CD1c-positive myeloid dendritic cell (primary cell): Measurements from ENCODE around the gene CUL9.

ENCODE experiments used
- DNase-seq: peaks from one replicate; pipeline ENCODE4 v3.0.0-alpha.2; 2016; ENCODE audit errors: extremely low spot score

The CUL9 gene

DNA sequence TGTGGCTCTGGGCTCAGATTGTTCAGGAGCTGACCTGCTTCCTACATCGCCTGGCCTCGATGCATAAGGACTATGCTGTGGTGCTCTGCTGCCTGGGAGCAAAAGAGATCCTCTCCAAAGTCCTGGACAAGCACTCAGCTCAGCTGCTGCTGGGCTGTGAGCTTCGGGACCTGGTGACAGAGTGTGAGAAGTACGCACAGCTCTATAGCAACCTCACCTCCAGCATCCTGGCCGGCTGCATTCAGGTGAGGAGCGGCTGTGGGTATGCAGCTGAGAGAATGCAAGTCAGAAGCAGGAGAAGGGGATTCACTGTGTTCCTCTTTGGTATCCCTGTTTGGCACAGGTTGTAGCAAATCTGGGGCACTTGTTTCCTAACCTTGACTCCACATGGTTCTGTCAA is 17.9 kb downstream of the CUL9 start:
- no peak for DNase-seq

DNA sequence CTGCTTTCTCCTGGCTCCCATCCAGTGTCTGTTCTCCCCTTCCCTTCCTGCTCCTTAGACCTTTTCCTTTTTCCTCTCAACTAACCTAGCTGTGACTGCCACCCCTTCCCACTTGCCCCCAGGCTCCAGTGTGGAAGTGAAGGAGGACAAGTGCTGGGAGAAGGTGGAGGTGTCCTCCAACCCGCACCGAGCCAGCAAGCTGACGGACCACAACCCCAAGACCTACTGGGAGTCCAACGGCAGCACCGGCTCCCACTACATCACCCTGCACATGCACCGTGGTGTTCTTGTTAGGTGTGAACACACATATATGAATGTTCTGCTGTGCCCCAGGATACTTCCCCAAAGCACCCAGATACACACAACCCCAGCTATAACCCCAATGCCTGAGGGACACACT is 18.5 kb downstream of the CUL9 start:
- DNase-seq = no peak

DNA sequence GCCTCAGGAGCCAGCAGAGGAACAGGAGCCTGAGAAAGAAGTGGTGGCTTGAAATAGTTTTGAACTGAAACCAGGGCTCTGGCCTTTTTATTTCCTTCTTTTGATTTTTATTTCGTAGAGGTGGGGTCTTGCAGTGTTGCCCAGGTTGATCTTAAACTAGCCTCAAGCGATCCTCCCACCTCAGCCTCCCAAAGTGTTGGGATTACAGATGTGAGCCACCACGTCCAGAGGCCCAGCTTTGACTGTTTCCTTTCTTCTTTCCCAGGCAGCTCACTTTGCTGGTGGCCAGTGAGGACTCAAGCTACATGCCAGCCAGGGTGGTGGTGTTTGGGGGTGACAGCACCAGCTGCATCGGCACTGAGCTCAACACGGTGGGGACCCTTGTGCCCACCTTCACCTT is 20.5 kb downstream of the CUL9 start:
- DNase-seq = no peak

DNA sequence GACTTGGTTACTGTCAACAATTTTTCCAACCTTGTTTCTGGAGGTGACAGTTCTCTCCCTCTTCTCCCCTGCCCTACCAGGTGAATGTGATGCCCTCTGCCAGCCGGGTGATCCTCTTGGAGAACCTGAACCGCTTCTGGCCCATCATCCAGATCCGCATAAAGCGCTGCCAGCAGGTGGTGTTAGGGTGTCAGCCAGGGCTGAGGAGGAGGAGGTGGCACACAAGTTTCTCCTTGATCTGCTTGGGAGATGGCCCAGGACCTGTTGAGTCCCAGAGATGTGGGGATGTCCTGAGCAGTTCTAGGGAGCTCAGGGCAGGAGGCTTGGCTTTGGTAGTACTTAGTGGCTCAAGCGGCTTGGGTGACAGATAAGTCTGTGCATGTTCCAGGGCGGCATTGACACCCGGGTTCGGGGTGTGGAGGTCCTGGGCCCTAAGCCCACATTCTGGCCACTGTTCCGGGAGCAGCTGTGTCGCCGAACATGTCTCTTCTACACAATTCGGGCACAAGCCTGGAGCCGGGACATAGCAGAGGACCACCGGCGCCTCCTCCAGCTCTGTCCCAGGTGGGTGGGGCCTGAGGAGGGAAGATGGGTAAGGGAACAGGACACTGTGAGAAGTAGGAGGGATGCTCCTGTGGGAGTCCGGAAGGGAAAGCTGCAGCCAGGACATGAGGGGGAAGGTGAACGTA is 21.2 kb downstream of the CUL9 start:
- DNase-seq = no peak

DNA sequence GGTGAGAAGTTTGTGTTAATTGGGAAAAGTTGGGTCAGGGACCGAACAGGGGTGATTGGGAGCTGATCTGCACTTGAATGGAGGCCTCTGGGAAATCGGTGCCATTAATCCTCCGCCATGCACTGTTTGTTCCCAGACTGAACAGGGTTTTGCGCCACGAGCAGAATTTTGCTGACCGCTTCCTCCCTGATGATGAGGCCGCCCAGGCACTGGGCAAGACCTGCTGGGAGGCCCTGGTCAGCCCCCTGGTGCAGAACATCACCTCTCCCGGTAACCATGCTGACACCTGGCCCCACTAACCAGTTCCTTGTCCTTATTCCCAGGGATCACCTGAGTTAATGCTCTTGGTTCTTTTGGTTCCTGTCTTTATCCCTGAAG is 21.7 kb downstream of the CUL9 start:
- no peak for DNase-seq

DNA sequence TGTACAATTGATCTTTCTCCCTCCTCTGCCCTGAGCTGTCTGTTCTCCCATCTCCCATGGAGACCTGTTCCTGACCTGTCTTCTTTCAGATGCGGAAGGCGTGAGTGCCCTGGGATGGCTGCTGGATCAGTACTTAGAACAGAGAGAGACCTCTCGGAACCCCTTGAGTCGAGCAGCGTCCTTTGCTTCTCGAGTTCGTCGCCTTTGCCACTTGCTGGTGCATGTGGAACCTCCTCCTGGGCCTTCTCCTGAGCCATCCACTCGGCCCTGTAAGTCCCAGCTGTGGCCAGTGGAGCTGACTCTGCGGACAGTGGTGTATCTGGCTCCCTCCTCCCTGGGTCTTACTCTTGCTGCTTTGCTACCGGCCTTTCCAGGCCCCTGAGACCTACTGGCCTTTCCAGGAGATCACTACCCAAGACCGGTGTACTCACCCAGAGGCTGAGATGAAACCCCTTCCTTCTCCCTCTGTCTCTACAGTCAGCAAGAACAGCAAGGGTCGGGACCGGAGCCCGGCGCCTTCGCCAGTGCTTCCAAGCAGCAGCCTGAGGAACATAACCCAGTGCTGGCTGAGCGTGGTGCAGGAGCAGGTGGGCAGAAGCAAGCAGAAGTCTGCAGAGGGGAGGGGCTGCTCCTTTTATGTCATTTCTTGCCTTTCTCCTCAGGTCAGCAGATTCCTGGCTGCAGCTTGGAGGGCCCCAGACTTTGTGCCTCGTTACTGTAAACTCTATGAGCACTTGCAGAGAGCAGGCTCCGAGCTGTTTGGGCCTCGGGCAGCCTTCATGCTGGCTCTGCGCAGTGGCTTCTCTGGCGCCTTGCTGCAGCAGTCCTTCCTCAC is 22.5 kb downstream of the CUL9 start:
- no peak for DNase-seq

DNA sequence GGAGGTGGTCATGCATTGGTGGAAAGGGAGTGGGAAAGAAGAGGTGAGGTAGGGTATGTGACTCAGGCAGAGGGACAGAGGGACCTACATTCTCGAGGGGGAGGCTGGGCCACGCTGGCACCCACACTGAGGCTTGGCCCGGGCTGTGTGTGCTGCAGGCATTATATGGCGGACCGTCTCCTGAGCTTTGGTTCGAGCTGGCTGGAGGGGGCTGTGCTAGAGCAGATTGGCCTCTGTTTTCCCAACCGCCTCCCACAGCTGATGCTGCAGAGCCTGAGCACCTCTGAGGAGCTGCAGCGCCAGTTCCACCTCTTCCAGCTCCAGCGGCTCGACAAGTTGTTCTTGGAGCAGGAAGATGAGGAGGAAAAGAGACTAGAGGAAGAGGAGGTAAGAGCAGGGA is 23.9 kb downstream of the CUL9 start:
- no peak for DNase-seq

DNA sequence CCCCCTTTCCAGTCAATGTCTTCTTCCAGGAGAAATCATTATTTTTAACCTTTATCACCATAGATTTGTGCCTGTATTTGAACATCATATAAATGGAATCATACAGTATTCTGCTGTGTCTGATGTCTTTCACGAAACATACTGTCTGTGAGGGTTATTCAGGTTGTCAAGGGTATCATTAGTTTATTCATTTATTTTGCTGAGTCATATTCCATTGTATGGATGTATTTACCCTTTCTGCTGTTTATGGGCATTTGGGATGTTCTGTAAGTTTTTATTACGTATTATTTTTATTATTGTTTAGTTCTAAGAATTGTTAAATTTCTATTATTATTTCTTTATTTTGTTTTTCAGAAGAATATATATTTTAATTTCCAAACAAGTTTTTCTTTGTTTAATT is 25.3 kb downstream of the CUL9 start:
- no peak for DNase-seq

DNA sequence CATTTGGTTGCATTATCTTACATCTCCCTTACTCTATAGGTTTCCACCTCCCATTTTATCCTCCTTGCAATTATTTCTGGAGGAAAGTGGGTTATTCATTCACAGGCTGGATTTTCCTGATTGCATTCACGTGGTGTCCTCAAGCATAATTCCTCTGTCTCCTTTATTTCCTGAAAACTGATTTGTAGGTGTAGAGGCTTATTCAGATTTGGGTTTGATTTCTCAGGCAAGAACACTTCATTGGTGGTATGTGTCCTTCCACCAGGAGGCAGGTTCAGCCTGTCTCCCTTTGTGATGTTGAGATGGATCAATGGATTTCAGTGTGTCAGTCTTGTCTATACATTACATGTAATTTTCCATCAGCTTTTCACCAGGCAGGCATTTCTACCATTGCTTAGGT is 30.0 kb downstream of the CUL9 start:
- DNase-seq = no peak

DNA sequence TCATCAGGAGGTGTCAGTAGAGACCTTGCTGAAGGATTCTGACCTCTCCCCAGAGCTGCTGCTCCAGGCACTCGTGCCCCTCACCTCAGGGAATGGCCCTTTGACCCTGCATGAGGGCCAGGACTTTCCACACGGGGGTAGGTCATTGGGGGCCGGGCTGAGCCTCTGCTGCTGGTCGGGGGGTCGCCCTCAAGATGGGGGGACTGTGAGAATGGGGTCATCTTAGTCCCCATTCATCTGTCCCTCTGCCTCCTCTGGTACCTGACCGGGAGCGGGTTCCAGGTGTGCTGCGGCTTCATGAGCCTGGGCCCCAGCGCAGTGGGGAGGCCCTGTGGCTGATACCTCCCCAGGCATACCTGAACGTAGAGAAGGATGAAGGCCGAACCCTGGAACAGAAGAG is 31.4 kb downstream of the CUL9 start:
- no peak for DNase-seq

DNA sequence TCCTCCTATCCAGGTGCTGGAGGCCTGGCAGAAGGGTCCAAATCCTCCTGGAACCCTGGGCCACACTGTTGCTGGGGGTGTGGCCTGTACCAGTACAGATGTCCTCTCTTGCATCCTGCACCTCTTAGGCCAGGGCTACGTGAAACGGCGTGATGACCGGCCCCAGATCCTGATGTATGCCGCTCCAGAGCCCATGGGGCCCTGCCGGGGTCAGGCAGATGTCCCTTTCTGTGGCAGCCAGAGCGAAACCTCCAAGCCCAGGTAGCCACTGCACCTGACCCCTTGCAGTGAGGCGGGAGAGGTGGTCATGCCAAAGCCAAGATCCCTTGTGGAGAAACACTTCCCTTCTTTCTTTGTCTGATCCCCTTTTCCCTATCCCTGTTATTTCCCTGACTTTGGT is 33.1 kb downstream of the CUL9 start:
- DNase-seq = no peak

DNA sequence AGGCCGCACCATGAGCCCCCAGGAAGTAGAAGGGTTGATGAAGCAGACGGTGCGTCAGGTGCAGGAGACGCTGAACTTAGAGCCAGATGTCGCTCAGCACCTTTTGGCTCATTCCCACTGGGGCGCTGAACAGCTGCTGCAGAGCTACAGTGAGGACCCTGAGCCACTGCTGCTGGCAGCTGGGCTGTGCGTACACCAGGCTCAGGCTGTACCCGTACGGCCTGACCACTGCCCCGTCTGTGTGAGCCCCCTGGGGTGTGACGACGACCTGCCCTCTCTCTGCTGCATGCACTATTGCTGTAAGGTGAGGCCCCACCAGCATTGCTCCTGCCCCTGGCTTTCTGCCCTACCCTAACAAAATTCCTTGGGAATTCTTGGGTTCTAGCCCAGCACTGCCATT is 34.2 kb downstream of the CUL9 start:
- DNase-seq = no peak

DNA sequence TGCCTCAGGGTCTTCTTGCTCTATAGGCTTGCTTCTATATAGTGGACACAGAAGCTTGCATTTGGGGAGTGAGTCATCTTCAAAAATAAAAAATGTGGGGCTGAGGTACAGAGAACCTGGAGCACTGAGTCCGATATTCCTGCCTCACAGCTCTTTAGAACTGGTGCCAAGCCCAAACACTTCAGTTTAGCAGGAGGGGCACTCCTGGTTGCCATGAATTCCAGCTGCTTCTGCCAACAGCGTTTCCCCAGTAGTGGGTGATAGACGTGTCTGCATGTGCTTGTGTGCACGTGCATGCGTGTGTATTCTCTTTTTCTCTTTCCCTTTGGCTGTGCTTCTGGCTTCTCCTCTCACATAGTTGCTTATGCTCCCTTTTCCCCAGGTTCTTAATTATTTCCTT is 35.4 kb downstream of the CUL9 start:
- no peak for DNase-seq

DNA sequence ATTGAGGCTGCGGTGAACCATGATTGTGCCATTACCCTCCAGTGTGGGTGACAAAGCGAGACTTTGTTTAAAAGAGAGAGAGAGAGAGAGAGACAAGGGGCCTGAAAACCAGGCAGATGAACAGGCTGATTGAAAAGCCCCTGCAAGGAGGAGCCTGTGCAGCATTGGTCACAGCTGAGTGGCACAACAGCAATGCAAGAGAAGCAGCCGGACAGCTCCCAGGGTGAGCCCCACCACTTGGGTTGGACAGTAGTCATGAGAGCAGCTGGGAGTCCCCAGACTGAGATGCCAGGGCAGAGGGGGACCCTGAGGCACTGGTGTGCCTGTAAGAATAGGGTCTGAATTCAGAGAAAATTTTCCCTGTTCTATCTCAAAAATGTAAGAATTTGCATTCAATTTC is 37.1 kb downstream of the CUL9 start:
- no peak for DNase-seq

DNA sequence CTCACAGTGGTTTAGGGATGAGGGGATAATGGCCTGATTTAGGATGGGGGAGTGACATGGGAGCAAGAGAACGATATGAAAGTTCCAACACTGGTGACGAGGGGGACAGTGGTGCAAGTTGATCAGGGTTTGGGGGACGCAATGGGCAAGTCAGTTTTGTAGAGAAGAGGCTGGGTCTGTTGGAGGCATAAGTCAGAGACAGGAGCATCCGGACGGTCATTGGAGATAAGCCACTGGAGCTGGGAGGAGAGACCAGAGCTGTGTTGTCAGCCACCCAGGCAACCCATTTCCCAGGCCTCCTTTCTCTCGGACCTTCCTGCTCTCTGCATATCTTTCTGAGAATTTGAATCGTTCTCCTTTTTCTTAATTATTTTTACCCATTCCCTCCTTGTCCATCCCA is 37.8 kb downstream of the CUL9 start:
- DNase-seq = no peak

DNA sequence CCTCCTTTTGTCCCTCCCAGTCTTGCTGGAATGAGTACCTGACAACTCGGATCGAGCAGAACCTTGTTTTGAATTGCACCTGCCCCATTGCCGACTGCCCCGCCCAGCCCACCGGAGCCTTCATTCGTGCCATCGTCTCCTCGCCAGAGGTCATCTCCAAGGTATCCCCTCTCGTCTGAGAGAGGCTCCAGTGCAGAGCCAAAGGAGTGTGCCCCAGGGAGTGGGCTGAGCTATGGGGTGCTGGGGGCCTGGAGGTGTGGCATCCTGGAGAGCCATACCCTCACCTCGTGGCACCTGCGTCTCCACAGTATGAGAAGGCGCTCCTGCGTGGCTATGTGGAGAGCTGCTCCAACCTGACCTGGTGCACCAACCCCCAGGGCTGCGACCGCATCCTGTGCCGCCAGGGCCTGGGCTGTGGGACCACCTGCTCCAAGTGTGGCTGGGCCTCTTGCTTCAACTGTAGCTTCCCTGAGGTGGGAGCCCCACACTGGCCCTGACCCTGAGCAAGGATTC is 38.5 kb downstream of the CUL9 start:
- no peak for DNase-seq

DNA sequence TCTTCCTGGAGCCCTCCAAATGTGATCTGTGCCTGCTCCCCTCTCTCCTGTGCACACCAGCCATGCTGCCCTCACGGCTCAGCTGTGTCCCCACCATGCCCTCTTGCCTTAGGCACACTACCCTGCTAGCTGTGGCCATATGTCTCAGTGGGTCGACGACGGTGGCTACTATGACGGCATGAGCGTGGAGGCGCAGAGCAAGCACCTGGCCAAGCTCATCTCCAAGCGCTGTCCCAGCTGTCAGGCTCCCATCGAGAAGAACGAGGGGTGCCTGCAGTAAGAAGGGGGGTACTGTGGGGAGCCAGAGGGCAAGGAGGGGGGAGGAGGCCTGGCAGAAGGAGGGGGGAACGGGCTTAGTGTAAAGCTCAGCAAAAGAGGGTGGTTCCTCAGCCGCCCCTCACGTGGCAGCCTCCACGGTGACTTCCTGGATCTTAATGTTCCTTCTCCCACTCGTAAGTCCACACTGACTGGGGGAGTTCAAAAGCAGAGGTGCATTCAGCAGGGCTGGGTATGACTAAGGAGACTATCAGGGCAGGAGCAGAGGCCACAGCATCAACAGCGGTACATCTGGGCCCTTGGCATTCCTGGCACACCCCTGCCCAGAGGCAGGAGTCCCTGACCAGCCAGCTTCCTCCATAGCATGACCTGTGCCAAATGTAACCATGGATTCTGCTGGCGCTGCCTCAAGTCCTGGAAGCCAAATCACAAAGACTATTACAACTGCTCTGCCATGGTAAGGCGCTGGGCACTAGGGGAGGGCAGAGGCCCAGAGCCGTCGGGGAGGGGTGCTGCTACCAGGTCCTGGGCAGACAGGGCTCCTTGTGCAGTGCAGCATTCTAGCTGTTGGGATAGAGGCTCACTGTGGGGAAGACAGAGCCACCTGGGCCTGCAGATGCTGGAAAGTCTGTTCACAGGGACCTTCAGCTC is 39.3 kb downstream of the CUL9 start:
- peak; percentile 47 for DNase-seq

DNA sequence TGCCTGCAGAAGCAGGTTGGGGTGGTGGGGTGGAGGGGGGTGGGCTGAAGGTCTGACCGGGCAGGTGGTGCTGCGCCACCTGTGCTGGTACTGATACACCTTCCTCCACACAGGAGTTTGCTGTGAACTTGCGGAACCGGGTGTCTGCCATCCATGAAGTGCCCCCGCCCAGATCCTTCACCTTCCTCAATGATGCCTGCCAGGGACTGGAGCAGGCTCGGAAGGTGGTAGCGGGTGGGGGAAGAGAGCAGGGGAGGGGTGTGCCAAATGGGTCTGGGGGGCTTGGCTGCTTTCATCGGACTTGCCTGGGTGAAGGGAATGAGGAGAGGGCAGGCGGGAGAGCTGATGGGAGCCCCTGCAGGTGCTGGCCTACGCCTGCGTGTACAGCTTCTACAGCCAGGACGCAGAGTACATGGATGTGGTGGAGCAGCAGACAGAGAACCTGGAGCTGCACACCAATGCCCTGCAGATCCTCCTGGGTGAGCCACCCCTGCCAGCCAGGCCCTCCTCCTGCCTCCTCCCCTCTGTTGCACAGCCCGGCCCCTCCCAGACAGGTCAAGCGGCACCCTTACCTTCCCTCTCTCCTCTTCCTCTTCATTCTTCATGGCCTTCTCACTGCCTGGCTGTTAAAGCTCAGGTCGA is 40.5 kb downstream of the CUL9 start:
- no peak for DNase-seq

DNA sequence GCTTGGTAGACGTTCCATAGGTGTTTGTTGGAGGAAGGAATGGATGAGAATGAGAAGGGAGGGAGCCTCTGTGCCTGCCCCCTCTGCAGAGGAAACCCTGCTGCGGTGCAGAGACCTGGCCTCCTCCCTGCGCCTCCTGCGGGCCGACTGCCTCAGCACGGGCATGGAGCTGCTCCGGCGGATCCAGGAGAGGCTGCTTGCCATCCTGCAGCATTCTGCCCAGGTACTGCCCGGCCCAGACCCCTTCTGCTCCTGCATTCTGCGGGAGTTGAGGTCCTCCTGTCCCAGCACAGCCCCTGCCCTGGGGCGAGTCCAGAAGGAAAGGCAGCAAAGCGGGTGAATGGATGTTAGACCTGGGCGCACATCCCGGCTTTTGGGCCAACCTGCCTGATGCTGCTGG is 41.2 kb downstream of the CUL9 start:
- DNase-seq = no peak

DNA sequence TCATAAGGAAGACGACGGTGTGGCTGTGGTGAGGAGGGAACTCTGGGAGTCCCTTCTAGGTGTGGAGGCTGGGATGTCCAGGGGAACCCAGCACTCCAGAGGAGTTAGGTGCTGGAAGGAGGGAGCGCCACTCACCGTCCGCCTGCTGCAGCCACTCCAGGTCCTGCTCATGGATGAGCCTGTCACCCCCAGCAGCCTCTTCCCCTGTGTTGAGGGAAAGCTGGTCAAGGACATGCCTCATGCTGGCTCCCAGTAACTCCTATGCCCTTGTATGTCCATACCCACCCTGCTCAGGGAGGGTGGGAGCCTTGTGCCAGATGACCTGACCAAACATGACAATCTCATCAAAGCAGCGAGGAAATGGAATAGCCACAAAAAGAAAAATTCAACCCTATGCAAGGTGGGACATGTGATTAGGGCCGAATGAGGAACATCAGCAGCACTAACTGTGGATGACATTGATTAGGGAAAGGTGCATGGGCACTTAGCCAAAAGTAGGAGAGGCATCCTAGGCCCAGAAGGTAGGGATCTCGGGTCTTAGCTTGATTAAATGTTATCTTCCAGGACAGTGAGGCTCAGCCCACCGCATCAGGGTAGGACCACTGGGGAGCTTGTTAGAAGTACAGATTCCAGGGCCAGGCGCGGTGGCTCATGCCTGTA is 44.3 kb downstream of the CUL9 start:
- DNase-seq = no peak
